HG02571 (cell line): ENCODE data around the gene CD177.
"Not testable (repeated sequence)": the region's sequence is repeated elsewhere in the genome, so short reads cannot be mapped to it uniquely, and the experiment has no call there.

Source experiments
- ATAC-seq: cut with Tn5 transposase; IDR thresholded peaks from one replicate; pipeline ENCODE4 v1.9.1; 2021; ENCODE audit warnings: mild to moderate bottlenecking, moderate library complexity; ENCODE audit not compliant: unreplicated experiment

Gene CD177

GRCh38 chr19:43377624-43378023 lies 24.1 kb downstream of the CD177 start:
- not testable (repeated sequence) for ATAC-seq

GRCh38 chr19:43380008-43380407 lies 26.5 kb downstream of the CD177 start:
- ATAC-seq, result no peak

GRCh38 chr19:43380771-43381386 lies 27.4 kb downstream of the CD177 start:
- no peak for ATAC-seq

GRCh38 chr19:43382586-43383216 lies 29.2 kb downstream of the CD177 start:
- not testable (repeated sequence) for ATAC-seq

GRCh38 chr19:43383254-43383653 lies 29.8 kb downstream of the CD177 start:
- ATAC-seq, result not testable (repeated sequence)

GRCh38 chr19:43383759-43384158 lies 30.3 kb downstream of the CD177 start:
- not testable (repeated sequence) for ATAC-seq

GRCh38 chr19:43390903-43391551 lies 37.5 kb downstream of the CD177 start:
- ATAC-seq, result not testable (repeated sequence)

- ATAC-seq, result not testable (repeated sequence)
Observed at GRCh38 chr19:43391552-43391935, 38.1 kb downstream of the CD177 start.

- ATAC-seq, result not testable (repeated sequence)
Observed at GRCh38 chr19:43393501-43393900, 40.0 kb downstream of the CD177 start.

GRCh38 chr19:43395561-43395960 lies 42.1 kb downstream of the CD177 start:
- ATAC-seq, result no peak

GRCh38 chr19:43406297-43406696 lies 52.8 kb downstream of the CD177 start:
- no peak for ATAC-seq

GRCh38 chr19:43407416-43408005 lies 54.0 kb downstream of the CD177 start:
- no peak for ATAC-seq

- ATAC-seq, result no peak
Observed at GRCh38 chr19:43408043-43408442, 54.6 kb downstream of the CD177 start.

GRCh38 chr19:43409415-43409814 lies 55.9 kb downstream of the CD177 start:
- no peak for ATAC-seq

- ATAC-seq, result no peak
Observed at GRCh38 chr19:43412441-43412840, 59.0 kb downstream of the CD177 start.
